RWPE1 (cell line): ENCODE measurements around the gene RSAD2.

ENCODE experiments used
- CTCF ChIA-PET: fragments of 350-600 bp; sonication (Branson Sonifier 250); formaldehyde crosslinking; extraction: SDS; loops from one replicate; lab custom pipeline; 2021; lab: Yijun Ruan, JAX
- POLR2A ChIA-PET: fragments of 400-600 bp; formaldehyde crosslinking; extraction: SDS; loops from one replicate; lab custom pipeline; 2020; ENCODE audit warnings: antibody characterized with exemption; ENCODE audit not compliant: low non-redundant PET; lab: Yijun Ruan, JAX
- DNase-seq: peaks from one replicate; pipeline ENCODE4 v3.0.0; 2012; ENCODE audit warnings: low spot score
- H3K27ac ChIP-seq: fragments of 450-650 bp; 2 replicates; pipeline ENCODE4 v1.5.1; 2017
- CTCF ChIP-seq: fragments of 450-650 bp; conservative IDR thresholded peaks from 2 replicates; pipeline ENCODE4 v1.5.1; 2017; ENCODE audit warnings: low read depth, mild to moderate bottlenecking

Gene RSAD2

GRCh38 chr2:6908291-6908690 is 30.7 kb downstream of the RSAD2 start:
- CTCF ChIA-PET = interaction anchor here (1.7 kb wide), 1 partner anchor 11 kb away, joined by 7 read pairs; no protein-coding TSS in a partner anchor
- TF ChIP-seq CTCF = no peak
- POLR2A ChIA-PET = no interaction called here
- H3K27ac ChIP-seq = no peak overlapping the region
- DNase-seq = no peak

GRCh38 chr2:6909431-6910385 is 32.1 kb downstream of the RSAD2 start:
- ChIA-PET POLR2A (no interaction called here), CTCF (interaction anchor here (0.7 kb wide), 1 partner anchor 313 kb away, joined by 3 read pairs; no protein-coding TSS in a partner anchor)
- H3K27ac ChIP-seq = no peak overlapping the region
- TF ChIP-seq CTCF = no peak
- DNase-seq = no peak

- H3K27ac ChIP-seq = no peak overlapping the region
Observed at GRCh38 chr2:6911721-6912120, 34.1 kb downstream of the RSAD2 start.

GRCh38 chr2:6913415-6914157 is 36.0 kb downstream of the RSAD2 start:
- H3K27ac ChIP-seq = no peak overlapping the region
- no peak for TF ChIP-seq CTCF
- DNase-seq = no peak
- ChIA-PET CTCF (no interaction called here), POLR2A (no interaction called here)

More at GRCh38 chr2:6911721-6912120, 34.1 kb downstream of the RSAD2 start:
- POLR2A ChIA-PET = no interaction called here
- CTCF ChIA-PET = no interaction called here
- no peak for TF ChIP-seq CTCF
- no peak for DNase-seq

- CTCF ChIA-PET = interaction anchor here (0.6 kb wide), 1 partner anchor 155 kb away, joined by 3 read pairs; no protein-coding TSS in a partner anchor
Observed at GRCh38 chr2:6914828-6915227, 37.3 kb downstream of the RSAD2 start.

More at GRCh38 chr2:6914828-6915227, 37.3 kb downstream of the RSAD2 start:
- peak; percentile 45 for DNase-seq
- POLR2A ChIA-PET = no interaction called here
- no peak overlapping the region for H3K27ac ChIP-seq
- no peak for TF ChIP-seq CTCF
